Measurements from ENCODE around the gene METAP1D. TPM values are rescaled to one million over a fixed set of nuclear protein-coding genes. Genes with fewer than 3 reads are reported as not detected.

Gene METAP1D
- total RNA-seq, 1 experiment from 2014 or later, result 5.2 TPM

- Histone ChIP-seq H3K56ac (ENCODE audit: insufficient read length, low read depth, low read length) (no peak overlapping the region), H3K4me2 (ENCODE audit: insufficient read depth, insufficient read length, low read length) (no peak overlapping the region), H2BK12ac (ENCODE audit: insufficient read length, low read depth, low read length) (no peak overlapping the region), H4K20me1 (ENCODE audit: control insufficient read depth, insufficient read depth, insufficient read length) (no peaks in the 10 kb centered on the region), H2BK5ac (ENCODE audit: insufficient read length, low read length) (no peak overlapping the region), H3K14ac (ENCODE audit: insufficient read depth, low read length) (no peak overlapping the region), H3K27ac (ENCODE audit: insufficient read length, low read depth, low read length) (no peak overlapping the region), H4K8ac (replicated peaks; ENCODE audit: insufficient read length, low read depth, low read length) (no peak overlapping the region), H3K23me2 (ENCODE audit: insufficient read length, low read depth, low read length, poor library complexity, severe bottlenecking) (no peaks in the 10 kb centered on the region), H2BK120ac (ENCODE audit: low read depth, low read length, poor library complexity, severe bottlenecking) (no peak overlapping the region), H2BK20ac (ENCODE audit: low read depth, low read length, poor library complexity, severe bottlenecking) (no peak overlapping the region), H2BK15ac (ENCODE audit: low read depth, low read length) (no peak overlapping the region), H3K4ac (ENCODE audit: low read depth, low read length) (no peak overlapping the region), H3K79me1 (ENCODE audit: insufficient read depth, low read depth, low read length, poor library complexity, severe bottlenecking) (no peaks in the 10 kb centered on the region), H3K18ac (ENCODE audit: insufficient read length, low read depth, low read length) (no peak overlapping the region), H3K9ac (ENCODE audit: extremely low read depth, insufficient read length, low read length) (no peak overlapping the region), H4K91ac (ENCODE audit: insufficient read length, low read depth, low read length) (no peak overlapping the region), H3K79me2 (ENCODE audit: insufficient read depth, low read length) (no peaks in the 10 kb centered on the region), H2AK5ac (ENCODE audit: insufficient read length, low read length) (no peak overlapping the region), H3K4me1 (ENCODE audit: insufficient read depth, low read length) (no peaks in the 10 kb centered on the region), H3K9me3 (ENCODE audit: control insufficient read depth, low read depth, low read length) (no peaks in the 10 kb centered on the region), H3K23ac (ENCODE audit: insufficient read length, low read depth, low read length) (no peak overlapping the region), H3T11ph (ENCODE audit: low read length) (no peak overlapping the region), H3K27me3 (ENCODE audit: insufficient read depth, low read length) (no peaks in the 10 kb centered on the region), H2AFZ (ENCODE audit: low read length) (no peak overlapping the region), H4K5ac (ENCODE audit: insufficient read length, low read depth, low read length) (no peak overlapping the region)
- H3K36me3 Mint-ChIP-seq (ENCODE audit: insufficient read depth in 1 of 3, low read depth in 3 of 3), result peaks cover 4 to 18% (median 15%) of the 10 kb centered on the region in 3 experiments; a peak in 5 of 7 replicates
- TF ChIP-seq CTCF (conservative IDR thresholded peaks at IDR 0.05), result no peak
- H3K4me3 Mint-ChIP-seq, result no peak overlapping the region
- H3K4me1 Mint-ChIP-seq, result 0 out of 4 replicates have a peak, but pooled peaks cover 0 to 3% of the 10 kb centered on the region in 2 experiments
- H3K27me3 Mint-ChIP-seq (ENCODE audit: low read depth), result no peaks in the 10 kb centered on the region
- no peaks in the 10 kb centered on the region for H3K9me3 Mint-ChIP-seq
- WGBS (ENCODE audit: extremely low coverage, insufficient read length, low lambda C conversion rate), result no CpG with 5 or more reads among the region's 2 CpGs
- no peak for DNase-seq
- no peak overlapping the region for H3K27ac Mint-ChIP-seq
Measured at GRCh38 chr2:171964308-171964707, 35.4 kb upstream of the METAP1D start.
